Brain microvascular endothelial cell (primary cell): ENCODE results near the gene FARP1.

Source experiments
- DNase-seq: peaks from one replicate; pipeline ENCODE4 v3.0.0-alpha.2; 2020
- H3K27ac ChIP-seq: fragments of 250-450 bp; sonication (Bioruptor Pico); 2 replicates; pipeline ENCODE4 v1.5.1; 2020; ENCODE audit warnings: mild to moderate bottlenecking, moderate library complexity
- H3K27me3 ChIP-seq: fragments of 250-450 bp; sonication (Bioruptor Pico); replicated peaks from 2 replicates; pipeline ENCODE4 v1.5.1; 2020; ENCODE audit warnings: mild to moderate bottlenecking
- H3K36me3 ChIP-seq: fragments of 250-450 bp; sonication (Bioruptor Pico); replicated peaks from 2 replicates; pipeline ENCODE4 v1.5.1; 2020; ENCODE audit warnings: mild to moderate bottlenecking
- H3K4me3 ChIP-seq: 2 replicates; pipeline ENCODE4 v1.5.1; 2011; ENCODE audit warnings: low read depth, mild to moderate bottlenecking, control low read depth, low read length, moderate library complexity
- in situ Hi-C: cut with HindIII; loops from 2 replicates; pipeline ENCODE4 v1.10.0; 2017; ENCODE audit warnings: low sequenced_read_pairs, low pct_ligation_motif_present
- TF ChIP-seq, protein P1 (sequence below): IDR thresholded peaks from 2 replicates; pipeline ENCODE4 v1.5.1; 2011; ENCODE audit warnings: low read depth, mild to moderate bottlenecking, moderate library complexity, low read length, control low read depth, inconsistent platforms; ENCODE audit errors: missing control alignments

Gene FARP1, protein sequence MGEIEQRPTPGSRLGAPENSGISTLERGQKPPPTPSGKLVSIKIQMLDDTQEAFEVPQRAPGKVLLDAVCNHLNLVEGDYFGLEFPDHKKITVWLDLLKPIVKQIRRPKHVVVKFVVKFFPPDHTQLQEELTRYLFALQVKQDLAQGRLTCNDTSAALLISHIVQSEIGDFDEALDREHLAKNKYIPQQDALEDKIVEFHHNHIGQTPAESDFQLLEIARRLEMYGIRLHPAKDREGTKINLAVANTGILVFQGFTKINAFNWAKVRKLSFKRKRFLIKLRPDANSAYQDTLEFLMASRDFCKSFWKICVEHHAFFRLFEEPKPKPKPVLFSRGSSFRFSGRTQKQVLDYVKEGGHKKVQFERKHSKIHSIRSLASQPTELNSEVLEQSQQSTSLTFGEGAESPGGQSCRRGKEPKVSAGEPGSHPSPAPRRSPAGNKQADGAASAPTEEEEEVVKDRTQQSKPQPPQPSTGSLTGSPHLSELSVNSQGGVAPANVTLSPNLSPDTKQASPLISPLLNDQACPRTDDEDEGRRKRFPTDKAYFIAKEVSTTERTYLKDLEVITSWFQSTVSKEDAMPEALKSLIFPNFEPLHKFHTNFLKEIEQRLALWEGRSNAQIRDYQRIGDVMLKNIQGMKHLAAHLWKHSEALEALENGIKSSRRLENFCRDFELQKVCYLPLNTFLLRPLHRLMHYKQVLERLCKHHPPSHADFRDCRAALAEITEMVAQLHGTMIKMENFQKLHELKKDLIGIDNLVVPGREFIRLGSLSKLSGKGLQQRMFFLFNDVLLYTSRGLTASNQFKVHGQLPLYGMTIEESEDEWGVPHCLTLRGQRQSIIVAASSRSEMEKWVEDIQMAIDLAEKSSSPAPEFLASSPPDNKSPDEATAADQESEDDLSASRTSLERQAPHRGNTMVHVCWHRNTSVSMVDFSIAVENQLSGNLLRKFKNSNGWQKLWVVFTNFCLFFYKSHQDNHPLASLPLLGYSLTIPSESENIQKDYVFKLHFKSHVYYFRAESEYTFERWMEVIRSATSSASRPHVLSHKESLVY

GRCh38 chr13:98142380-98143156 is at the start of gene FARP1:
Gene FARP1 (plus strand): TSS chr13:98143094. CDS start chr13:98213243, 70,149 bp downstream.
- H3K4me3 ChIP-seq, result peak within 1 kb of the TSS; percentile 66
- no peaks in the 10 kb centered on the region for H3K27me3 ChIP-seq
- TF ChIP-seq, protein P1, sequence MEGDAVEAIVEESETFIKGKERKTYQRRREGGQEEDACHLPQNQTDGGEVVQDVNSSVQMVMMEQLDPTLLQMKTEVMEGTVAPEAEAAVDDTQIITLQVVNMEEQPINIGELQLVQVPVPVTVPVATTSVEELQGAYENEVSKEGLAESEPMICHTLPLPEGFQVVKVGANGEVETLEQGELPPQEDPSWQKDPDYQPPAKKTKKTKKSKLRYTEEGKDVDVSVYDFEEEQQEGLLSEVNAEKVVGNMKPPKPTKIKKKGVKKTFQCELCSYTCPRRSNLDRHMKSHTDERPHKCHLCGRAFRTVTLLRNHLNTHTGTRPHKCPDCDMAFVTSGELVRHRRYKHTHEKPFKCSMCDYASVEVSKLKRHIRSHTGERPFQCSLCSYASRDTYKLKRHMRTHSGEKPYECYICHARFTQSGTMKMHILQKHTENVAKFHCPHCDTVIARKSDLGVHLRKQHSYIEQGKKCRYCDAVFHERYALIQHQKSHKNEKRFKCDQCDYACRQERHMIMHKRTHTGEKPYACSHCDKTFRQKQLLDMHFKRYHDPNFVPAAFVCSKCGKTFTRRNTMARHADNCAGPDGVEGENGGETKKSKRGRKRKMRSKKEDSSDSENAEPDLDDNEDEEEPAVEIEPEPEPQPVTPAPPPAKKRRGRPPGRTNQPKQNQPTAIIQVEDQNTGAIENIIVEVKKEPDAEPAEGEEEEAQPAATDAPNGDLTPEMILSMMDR, result peak; percentile 23
- H3K36me3 ChIP-seq, result no peaks in the 10 kb centered on the region
- in situ Hi-C loops, result loop anchor here (25.0 kb wide), 1 partner anchor 270 kb away; no protein-coding TSS in a partner anchor
- no peak for DNase-seq
- peak within 1 kb of the TSS; percentile 27 for H3K27ac ChIP-seq

DNA sequence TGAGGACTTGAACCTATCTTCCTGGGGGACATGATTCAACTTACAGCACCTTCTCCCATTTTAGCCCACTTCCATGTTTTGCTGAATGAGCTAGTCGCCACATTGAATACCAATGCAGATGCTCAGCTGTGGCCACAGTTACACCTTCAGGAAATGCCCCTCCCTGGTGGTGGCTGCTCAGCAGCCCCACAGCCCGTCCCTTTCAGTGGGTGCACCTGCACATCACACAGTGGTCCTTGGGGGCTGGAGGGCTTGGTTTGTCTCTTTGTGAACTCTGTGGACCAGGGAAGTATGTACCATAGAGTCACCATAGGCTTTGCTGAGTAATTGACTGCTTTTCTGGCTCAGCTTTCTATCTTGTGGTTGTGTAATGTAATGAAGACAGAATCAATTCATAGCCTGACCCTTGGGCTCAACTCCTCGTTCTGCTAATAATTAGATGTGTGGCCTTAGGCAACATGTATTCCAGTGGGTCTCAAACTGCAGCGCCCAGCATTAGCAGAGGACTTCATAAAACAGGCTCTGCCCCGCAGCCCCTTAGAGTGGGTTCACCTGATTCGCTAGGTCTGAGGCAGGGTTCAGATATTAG is 48.1 kb upstream of the FARP1 start:
- Histone ChIP-seq H3K36me3 (no peaks in the 10 kb centered on the region), H3K27ac (no peak overlapping the region), H3K4me3 (no peak overlapping the region), H3K27me3 (no peaks in the 10 kb centered on the region)
- in situ Hi-C loops, result no loop called here
- TF ChIP-seq, protein P1, result no peak
- DNase-seq, result no peak

- Histone ChIP-seq H3K4me3 (no peak overlapping the region), H3K36me3 (no peaks in the 10 kb centered on the region), H3K27me3 (no peaks in the 10 kb centered on the region), H3K27ac (no peak overlapping the region)
- TF ChIP-seq, protein P1, result no peak
- in situ Hi-C loops, result no loop called here
- DNase-seq, result no peak
These were observed 46.8 kb upstream of the FARP1 start for GRCh38 chr13:98096059-98096458.

DNA sequence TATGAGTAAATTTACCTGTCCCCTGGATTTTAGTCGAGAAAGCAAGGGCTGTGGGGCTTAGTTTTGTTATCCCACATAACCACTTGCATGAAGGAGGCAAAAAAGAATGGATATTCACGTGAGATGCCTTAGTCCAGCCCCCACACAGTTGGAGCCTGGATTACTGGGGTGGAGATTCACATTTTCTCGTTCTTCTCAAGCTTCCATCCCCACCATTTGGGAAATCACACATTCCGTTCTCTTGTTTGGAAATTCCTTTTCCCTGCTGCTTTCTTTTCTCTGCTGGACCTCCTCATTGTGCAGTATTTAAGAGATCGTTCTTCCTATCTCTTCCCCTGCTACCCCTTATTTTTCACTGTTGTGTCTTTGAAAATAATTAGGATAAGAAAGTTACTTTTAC is 45.1 kb upstream of the FARP1 start:
- H3K4me3 ChIP-seq, result no peak overlapping the region
- TF ChIP-seq, protein P1, result no peak
- no peak overlapping the region for H3K27ac ChIP-seq
- no peaks in the 10 kb centered on the region for H3K27me3 ChIP-seq
- H3K36me3 ChIP-seq, result no peaks in the 10 kb centered on the region
- in situ Hi-C loops, result no loop called here
- no peak for DNase-seq

DNA sequence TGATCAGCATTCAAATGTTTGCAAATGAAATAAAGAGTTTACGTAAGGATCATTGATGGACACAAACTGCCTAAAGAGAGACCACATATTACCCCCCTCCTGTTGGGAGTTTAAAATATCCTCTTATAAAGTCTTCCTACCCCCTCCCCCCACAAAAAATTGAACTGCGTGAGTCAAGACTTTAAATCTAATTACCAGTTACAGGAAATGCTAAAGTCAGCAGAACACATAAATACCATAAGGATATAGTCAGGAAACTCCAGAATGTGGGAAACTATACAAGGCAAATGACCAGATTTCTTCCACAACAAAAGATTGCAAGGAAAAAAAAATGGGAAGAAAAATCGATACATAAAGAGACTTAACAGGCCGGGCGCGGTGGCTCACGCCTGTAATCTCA is 44.4 kb upstream of the FARP1 start:
- no peaks in the 10 kb centered on the region for H3K27me3 ChIP-seq
- H3K36me3 ChIP-seq, result no peaks in the 10 kb centered on the region
- no peak overlapping the region for H3K27ac ChIP-seq
- TF ChIP-seq, protein P1, result no peak
- DNase-seq, result no peak
- in situ Hi-C loops, result no loop called here
- no peak overlapping the region for H3K4me3 ChIP-seq
